Caco-2 (cell line): ENCODE data around the gene ADK. TPM values are rescaled to one million over a fixed set of nuclear protein-coding genes. Genes with fewer than 3 reads are reported as not detected.

ENCODE experiments used
- BruUV-seq: library from RNA; stranded (reverse); fragments of 400-500 nt; replicated peaks from 2 replicates; lab custom pipeline; 2021; lab: Mats Ljungman, UMichigan
- CTCF ChIA-PET: fragments of 300-600 bp; sonication (Branson Sonifier 250); formaldehyde crosslinking; loops from one replicate; lab custom pipeline; 2022; ENCODE audit warnings: antibody characterized with exemption; lab: Charles Lee
- POLR2A ChIA-PET: fragments of 300-600 bp; sonication (Branson Sonifier 250); formaldehyde crosslinking; loops from one replicate; lab custom pipeline; 2022; ENCODE audit warnings: antibody characterized with exemption; lab: Charles Lee
- DNase-seq, 2 experiments: peaks; one replicate each; pipeline versions ENCODE4 v3.0.0 to v3.0.0-alpha.2; 2020 to 2022
- H3K27me3 ChIP-seq: replicated peaks from 2 replicates; pipeline ENCODE4 v1.6.0; 2011; ENCODE audit warnings: low read length; ENCODE audit not compliant: control insufficient read depth, insufficient read depth
- H3K36me3 ChIP-seq: 2 replicates; pipeline ENCODE4 v1.5.1; 2011; ENCODE audit warnings: low read length; ENCODE audit not compliant: control insufficient read depth, insufficient read depth
- H3K4me1 ChIP-seq: fragments of 250-450 bp; sonication (Bioruptor Pico); 2 replicates; pipeline ENCODE4 v1.5.1; 2020; ENCODE audit warnings: mild to moderate bottlenecking
- H3K4me3 ChIP-seq: 2 replicates; pipeline ENCODE4 v1.5.1; 2011; ENCODE audit warnings: low read depth, mild to moderate bottlenecking, control low read depth, low read length
- H3K9me3 ChIP-seq: fragments of 250-450 bp; sonication (Bioruptor Pico); 2 replicates; pipeline ENCODE4 v1.5.1; 2020; ENCODE audit warnings: mild to moderate bottlenecking, moderate library complexity
- H3K27ac Mint-ChIP-seq: one replicate; pipeline ENCODE4 v1.8.0; 2022; ENCODE audit warnings: mixed read lengths; ENCODE audit not compliant: unreplicated experiment
- H3K27me3 Mint-ChIP-seq: one replicate; pipeline ENCODE4 v1.8.0; 2022; ENCODE audit warnings: mixed read lengths; ENCODE audit not compliant: insufficient read depth, unreplicated experiment
- H3K36me3 Mint-ChIP-seq: one replicate; pipeline ENCODE4 v1.8.0; 2022; ENCODE audit warnings: mild to moderate bottlenecking, mixed read lengths; ENCODE audit not compliant: insufficient read depth, unreplicated experiment
- H3K4me1 Mint-ChIP-seq: one replicate; pipeline ENCODE4 v1.8.0; 2022; ENCODE audit warnings: low read depth, mixed read lengths; ENCODE audit not compliant: unreplicated experiment
- H3K4me3 Mint-ChIP-seq: one replicate; pipeline ENCODE4 v1.8.0; 2022; ENCODE audit warnings: mild to moderate bottlenecking, moderate library complexity, mixed read lengths; ENCODE audit not compliant: unreplicated experiment
- H3K9me3 Mint-ChIP-seq: one replicate; pipeline ENCODE4 v1.8.0; 2022; ENCODE audit warnings: mixed read lengths; ENCODE audit not compliant: unreplicated experiment
- intact Hi-C: fragments of 100-400 bp; cut with micrococcal nuclease; formaldehyde crosslinking; loops from one replicate; pipeline ENCODE4 v1.10.0; 2022; ENCODE audit not compliant: unreplicated experiment
- total RNA-seq: library from RNA; stranded (reverse); gene quantifications from 2 replicates; pipeline ENCODE4 v1.2.3, GENCODE V29; 2022
- TF ChIP-seq, protein P1 (sequence below), 2 experiments: fragments of 200-600 bp in 1 of 2; IDR thresholded peaks; 1 replicate in 1 of 2; 2 replicates in 1 of 2; pipeline versions ENCODE4 v1.5.1 to v1.8.0; 2011 to 2022; ENCODE audit warnings: antibody characterized with exemption in 1 of 2, control low read depth in 1 of 2, inconsistent platforms in 1 of 2, low read depth in 1 of 2, low read length in 1 of 2, mild to moderate bottlenecking in 1 of 2, moderate library complexity in 1 of 2; ENCODE audit not compliant: insufficient read depth in 1 of 2, severe bottlenecking in 1 of 2, unreplicated experiment in 1 of 2

ADK gene
- total RNA-seq, 1 experiment from 2014 or later: 105 TPM

- intact Hi-C loops: no loop called here
- no peaks in the 10 kb centered on the region for H3K27me3 Mint-ChIP-seq
- no peaks in the 10 kb centered on the region for H3K4me1 ChIP-seq
- no TSS peak for BruUV-seq
- no peaks in the 10 kb centered on the region; the same call in 1 of the 2 replicates for H3K36me3 ChIP-seq
- POLR2A ChIA-PET: no interaction called here
- no peak overlapping the region for H3K4me3 Mint-ChIP-seq
- H3K4me3 ChIP-seq: no peak overlapping the region
- H3K27ac Mint-ChIP-seq: no peak overlapping the region
- H3K9me3 Mint-ChIP-seq: no peaks in the 10 kb centered on the region
- H3K4me1 Mint-ChIP-seq: peaks cover 9% of the 10 kb centered on the region
- TF ChIP-seq, protein P1, sequence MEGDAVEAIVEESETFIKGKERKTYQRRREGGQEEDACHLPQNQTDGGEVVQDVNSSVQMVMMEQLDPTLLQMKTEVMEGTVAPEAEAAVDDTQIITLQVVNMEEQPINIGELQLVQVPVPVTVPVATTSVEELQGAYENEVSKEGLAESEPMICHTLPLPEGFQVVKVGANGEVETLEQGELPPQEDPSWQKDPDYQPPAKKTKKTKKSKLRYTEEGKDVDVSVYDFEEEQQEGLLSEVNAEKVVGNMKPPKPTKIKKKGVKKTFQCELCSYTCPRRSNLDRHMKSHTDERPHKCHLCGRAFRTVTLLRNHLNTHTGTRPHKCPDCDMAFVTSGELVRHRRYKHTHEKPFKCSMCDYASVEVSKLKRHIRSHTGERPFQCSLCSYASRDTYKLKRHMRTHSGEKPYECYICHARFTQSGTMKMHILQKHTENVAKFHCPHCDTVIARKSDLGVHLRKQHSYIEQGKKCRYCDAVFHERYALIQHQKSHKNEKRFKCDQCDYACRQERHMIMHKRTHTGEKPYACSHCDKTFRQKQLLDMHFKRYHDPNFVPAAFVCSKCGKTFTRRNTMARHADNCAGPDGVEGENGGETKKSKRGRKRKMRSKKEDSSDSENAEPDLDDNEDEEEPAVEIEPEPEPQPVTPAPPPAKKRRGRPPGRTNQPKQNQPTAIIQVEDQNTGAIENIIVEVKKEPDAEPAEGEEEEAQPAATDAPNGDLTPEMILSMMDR (IDR thresholded peaks at IDR 0.05; ENCODE audit: insufficient read depth in 1 of 2, low read depth in 1 of 2, low read length in 1 of 2, severe bottlenecking in 1 of 2, unreplicated experiment in 1 of 2): no peak
- CTCF ChIA-PET: no interaction called here
- peaks cover 15% of the 10 kb centered on the region for H3K36me3 Mint-ChIP-seq
- H3K27me3 ChIP-seq: no peaks in the 10 kb centered on the region
- no peaks in the 10 kb centered on the region for H3K9me3 ChIP-seq
- no peak for DNase-seq
Measured at GRCh38 chr10:74433595-74433956, 282.6 kb downstream of the ADK start.

DNA sequence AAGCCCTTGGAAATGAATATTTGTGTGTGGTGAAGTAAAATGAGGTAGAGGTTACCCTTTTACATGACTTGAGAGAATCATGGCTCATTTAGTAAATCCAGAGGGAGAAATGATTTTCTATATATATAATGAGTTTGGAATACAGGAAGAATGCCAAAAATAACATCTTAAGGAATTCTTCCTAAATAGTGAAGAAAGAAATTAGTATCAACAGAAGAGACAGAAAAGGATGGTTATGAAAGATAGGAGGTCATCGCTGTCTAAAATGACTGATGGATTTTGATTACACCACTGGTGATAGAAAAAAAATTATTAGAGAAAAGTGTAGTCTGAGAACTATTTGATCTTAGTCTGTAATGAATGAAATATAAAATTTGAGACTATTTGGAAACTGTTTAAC, 283.0 kb downstream of the ADK start:
- no TSS peak for BruUV-seq
- Mint-ChIP-seq H3K27me3 (no peaks in the 10 kb centered on the region), H3K4me3 (no peak overlapping the region), H3K27ac (no peak overlapping the region), H3K9me3 (no peaks in the 10 kb centered on the region), H3K36me3 (peaks cover 11% of the 10 kb centered on the region), H3K4me1 (peaks cover 9% of the 10 kb centered on the region)
- H3K9me3 ChIP-seq: no peaks in the 10 kb centered on the region
- H3K4me3 ChIP-seq: no peak overlapping the region
- H3K27me3 ChIP-seq: no peaks in the 10 kb centered on the region
- POLR2A ChIA-PET: no interaction called here
- no peaks in the 10 kb centered on the region for H3K4me1 ChIP-seq
- TF ChIP-seq, protein P1 (IDR thresholded peaks at IDR 0.05; ENCODE audit: insufficient read depth in 1 of 2, low read depth in 1 of 2, low read length in 1 of 2, severe bottlenecking in 1 of 2, unreplicated experiment in 1 of 2): no peak
- H3K36me3 ChIP-seq: no peaks in the 10 kb centered on the region; the same call in 1 of the 2 replicates
- intact Hi-C loops: no loop called here
- CTCF ChIA-PET: no interaction called here
- no peak for DNase-seq

GRCh38 chr10:74434547-74434946, 283.5 kb downstream of the ADK start:
- Histone ChIP-seq H3K27me3 (no peaks in the 10 kb centered on the region), H3K36me3 (no peaks in the 10 kb centered on the region; the same call in 1 of the 2 replicates), H3K9me3 (no peaks in the 10 kb centered on the region), H3K4me1 (no peaks in the 10 kb centered on the region), H3K4me3 (no peak overlapping the region)
- peaks cover 9% of the 10 kb centered on the region for H3K36me3 Mint-ChIP-seq
- ChIA-PET POLR2A (no interaction called here), CTCF (no interaction called here)
- no peaks in the 10 kb centered on the region for H3K9me3 Mint-ChIP-seq
- no peak overlapping the region for H3K4me3 Mint-ChIP-seq
- TF ChIP-seq, protein P1 (IDR thresholded peaks at IDR 0.05; ENCODE audit: insufficient read depth in 1 of 2, low read depth in 1 of 2, low read length in 1 of 2, severe bottlenecking in 1 of 2, unreplicated experiment in 1 of 2): no peak
- peaks cover 9% of the 10 kb centered on the region for H3K4me1 Mint-ChIP-seq
- no peak overlapping the region for H3K27ac Mint-ChIP-seq
- no peak for DNase-seq
- no peaks in the 10 kb centered on the region for H3K27me3 Mint-ChIP-seq
- intact Hi-C loops: no loop called here
- BruUV-seq: no TSS peak
